Right cardiac atrium (tissue), 5 donors: ENCODE results near the gene UTP14C. TPM values are rescaled to one million over a fixed set of nuclear protein-coding genes. Genes with fewer than 3 reads are reported as not detected.

Experiments
- ATAC-seq, 2 donors: fragments of 200-7000 bp; cut with Tn5 transposase; one replicate each; pipeline versions ENCODE4 v1.8.0 to v1.9.1; 2020; ENCODE audit warnings: moderate library complexity in 2 of 2, mild to moderate bottlenecking in 1 of 2
- DNase-seq, 3 donors: peaks; one replicate each; pipeline ENCODE4 v3.0.0-alpha.2; 2020
- H3K27ac ChIP-seq: one replicate; pipeline ENCODE4 v1.5.1; 2013; ENCODE audit warnings: mild to moderate bottlenecking, low read length, control low read depth, moderate library complexity
- H3K27me3 ChIP-seq: one replicate; pipeline ENCODE4 v1.6.1; 2013; ENCODE audit not compliant: control insufficient read depth, insufficient read depth
- H3K4me1 ChIP-seq: one replicate; pipeline ENCODE4 v1.6.1; 2013; ENCODE audit warnings: low read length; ENCODE audit not compliant: control insufficient read depth, insufficient read depth
- H3K4me3 ChIP-seq: one replicate; pipeline ENCODE4 v1.5.1; 2013; ENCODE audit warnings: low read length, control low read depth
- H3K9me3 ChIP-seq: one replicate; pipeline ENCODE4 v1.6.1; 2013; ENCODE audit warnings: low read length; ENCODE audit not compliant: control insufficient read depth
- WGBS: extraction: QIAGEN DNeasy Blood & Tissue Kit; methylation state at CpG from one replicate; pipeline ENCODE4 v1.1.7; 2013; 5-methylcytosine and 5-hydroxymethylcytosine counted together
- intact Hi-C, 4 donors: fragments of 100-400 bp; cut with DNase I; formaldehyde crosslinking; loops; one replicate each; pipeline versions ENCODE4 v1.11.0 to v1.14.0; 2022 to 2023
- polyA plus RNA-seq: library from polyadenylated mRNA; stranded (reverse); fragments of 200-250 nt; gene quantifications from one replicate; pipeline ENCODE4 v1.2.3, GENCODE V29; 2013
- total RNA-seq, 4 donors: library from RNA; stranded (reverse); fragmentation: NEBNext Ultra II Directional; extraction: Animal tissue kit (Norgen Biotek cat#: 25700); gene quantifications; one replicate each; pipeline ENCODE4 v1.2.1, GENCODE V29; 2021
- donor health status: healthy with polysubstance abuse.
- donor health status: DM: no; HTN: yes; CAD: no.
- donor health status: DM: no; HTN: no; CAD: no.
- donor health status: DM: no; HTN: yes; CAD: no; lungs with severe emphysema.
- donor health status: DM: yes; HTN: yes; CAD: no.

UTP14C gene
- total and polyA plus RNA-seq, 5 donors = 5.5 to 17.3 (median 15.6) TPM

- intact Hi-C loops = loop anchor here in 3 of 4 donors (5.0 to 10.0 kb wide), 2 partner anchors 121 to 124 kb away; partner anchors contain the start of gene NEK5 (in 3 of the 3)
- H3K9me3 ChIP-seq = no peaks in the 10 kb centered on the region
- H3K27ac ChIP-seq = no peak overlapping the region
- no peak for ATAC-seq
- H3K27me3 ChIP-seq = no peaks in the 10 kb centered on the region
- no peak overlapping the region for H3K4me3 ChIP-seq
- H3K4me1 ChIP-seq = no peaks in the 10 kb centered on the region
- DNase-seq = no peak
- WGBS = 76% methylated on average over 4 of the region's 4 CpGs
Observed at GRCh38 chr13:52003541-52003940, 20.9 kb upstream of the UTP14C start.

- Histone ChIP-seq H3K27ac (no peak overlapping the region), H3K9me3 (no peaks in the 10 kb centered on the region), H3K27me3 (no peaks in the 10 kb centered on the region), H3K4me1 (no peaks in the 10 kb centered on the region), H3K4me3 (no peak overlapping the region)
- 87% methylated on average over 7 of the region's 7 CpGs for WGBS
- no peak for DNase-seq
- intact Hi-C loops = loop anchor here in 3 of 4 donors (5.0 to 10.0 kb wide), 2 partner anchors 120 to 123 kb away; partner anchors contain the start of gene NEK5 (in 3 of the 3)
- peak in 1 of 2 donors; percentile 25 for ATAC-seq
Observed at GRCh38 chr13:52004511-52005170, 19.9 kb upstream of the UTP14C start.

DNA sequence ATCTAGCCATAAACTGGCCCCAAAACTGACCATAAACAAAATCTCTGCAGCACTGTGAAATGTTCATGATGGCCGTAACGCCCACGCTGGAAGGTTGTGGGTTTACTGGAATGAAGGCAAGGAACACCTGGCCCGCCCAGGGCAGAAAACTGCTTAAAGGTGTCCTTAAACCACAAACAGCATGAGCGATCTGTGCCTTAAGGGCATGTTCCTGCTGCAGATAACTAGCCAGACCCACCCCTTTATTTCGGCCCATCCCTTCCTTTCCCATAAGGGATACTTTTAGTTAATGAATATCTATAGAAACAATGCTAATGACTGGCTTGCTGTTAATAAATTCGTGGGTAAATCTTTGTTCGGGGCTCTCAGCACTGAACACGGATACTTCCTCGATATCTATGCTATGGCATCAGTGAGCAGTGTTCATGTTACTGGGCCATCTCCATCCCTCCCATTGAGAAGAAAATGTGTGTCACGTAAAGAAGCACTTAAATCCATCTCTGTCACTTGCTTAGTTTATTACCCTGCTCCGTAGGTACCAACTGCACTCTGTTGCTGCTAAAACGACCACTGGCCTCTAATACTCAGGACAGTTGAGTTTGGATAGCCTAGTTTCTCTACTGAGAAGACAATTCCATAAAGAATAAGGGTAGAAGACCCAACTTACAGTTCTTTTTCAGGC is 18.5 kb upstream of the UTP14C start:
- ATAC-seq = no peak
- Histone ChIP-seq H3K27me3 (no peaks in the 10 kb centered on the region), H3K27ac (no peak overlapping the region), H3K4me3 (no peak overlapping the region), H3K9me3 (no peaks in the 10 kb centered on the region), H3K4me1 (no peaks in the 10 kb centered on the region)
- DNase-seq = no peak
- intact Hi-C loops = loop anchor here in 1 of 4 donors (10.0 kb wide), 1 partner anchor 119 kb away; the partner anchor contains the start of gene NEK5
- 91% methylated on average over 13 of the region's 13 CpGs for WGBS

GRCh38 chr13:52006523-52007245 is 17.8 kb upstream of the UTP14C start:
- no peak for ATAC-seq
- H3K27me3 ChIP-seq = no peaks in the 10 kb centered on the region
- WGBS = 90% methylated on average over 8 of the region's 8 CpGs
- no peak for DNase-seq
- H3K4me3 ChIP-seq = no peak overlapping the region
- no peaks in the 10 kb centered on the region for H3K4me1 ChIP-seq
- H3K27ac ChIP-seq = no peak overlapping the region
- no peaks in the 10 kb centered on the region for H3K9me3 ChIP-seq
- intact Hi-C loops = loop anchor here in 1 of 4 donors (10.0 kb wide), 1 partner anchor 118 kb away; the partner anchor contains the start of gene NEK5

- intact Hi-C loops = loop anchor here in 1 of 4 donors (10.0 kb wide), 1 partner anchor 115 kb away; the partner anchor contains the start of gene NEK5
- ATAC-seq (no peak), DNase-seq (no peak)
- Histone ChIP-seq H3K27me3 (no peaks in the 10 kb centered on the region), H3K9me3 (no peaks in the 10 kb centered on the region), H3K4me3 (no peak overlapping the region), H3K27ac (no peak overlapping the region), H3K4me1 (no peaks in the 10 kb centered on the region)
- 54% methylated on average over 6 of the region's 6 CpGs for WGBS
Observed at GRCh38 chr13:52009946-52010345, 14.5 kb upstream of the UTP14C start.

- peak within 1 kb of the TSS; percentile 61 for H3K27ac ChIP-seq
- ATAC-seq = peak; percentile 17 to 50
- no peaks in the 10 kb centered on the region for H3K27me3 ChIP-seq
- DNase-seq = peak in 2 of 3 donors; percentile 34 to 59
- intact Hi-C loops = no loop called here
- H3K9me3 ChIP-seq = no peaks in the 10 kb centered on the region
- 2% methylated on average over 46 of the region's 46 CpGs for WGBS
- no peaks in the 10 kb centered on the region for H3K4me1 ChIP-seq
- H3K4me3 ChIP-seq = peak within 1 kb of the TSS; percentile 57
Observed at GRCh38 chr13:52010890-52011631, 13.4 kb upstream of the UTP14C start, which contains the start of gene ATP7B. Gene ATP7B (minus strand): TSS chr13:52011450. CDS start chr13:52011337, 113 bp downstream.

DNA sequence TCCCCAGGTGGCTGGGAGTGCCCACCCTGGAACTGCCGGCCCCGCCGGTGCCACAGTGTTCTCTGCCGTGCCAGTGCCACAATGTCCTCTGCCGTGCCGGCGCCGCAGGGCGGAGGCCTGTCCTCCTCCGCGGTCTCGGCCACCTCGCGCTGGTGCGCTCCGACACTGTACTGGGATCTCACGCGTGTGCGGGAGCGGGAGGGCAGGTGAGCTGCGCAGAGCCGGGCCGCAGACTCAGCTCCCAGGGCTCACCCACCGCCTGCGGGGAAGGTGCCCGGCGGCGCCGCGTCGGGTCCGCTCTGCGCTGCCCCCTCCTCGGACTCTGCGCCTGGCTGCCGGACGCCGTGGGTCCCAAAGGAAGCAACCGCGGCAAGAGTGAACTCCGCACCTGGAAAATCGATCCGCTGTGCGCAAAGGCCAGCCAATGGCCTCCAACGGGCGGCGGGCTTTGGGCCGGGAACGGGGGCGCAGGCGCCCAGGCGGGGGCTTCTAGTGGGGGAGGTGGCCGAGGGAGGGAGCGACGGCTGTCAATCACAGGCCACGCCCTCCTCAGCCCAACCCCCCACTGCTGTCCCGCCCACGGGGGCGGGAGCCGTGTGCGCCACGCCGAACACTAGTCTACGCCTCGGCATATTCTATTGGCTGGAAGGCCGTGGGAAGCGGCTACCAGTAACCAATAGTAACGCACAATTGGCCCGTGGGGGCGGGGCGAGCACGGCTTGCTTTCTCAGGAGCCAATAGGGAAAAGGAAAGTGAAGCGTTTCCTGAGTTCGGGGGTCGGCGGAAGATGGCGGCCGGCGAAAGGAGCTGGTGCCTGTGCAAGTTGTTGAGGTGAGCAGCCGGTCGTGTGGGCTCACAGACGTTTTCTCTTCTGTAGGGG is 12.6 kb upstream of the UTP14C start, which contains the start of gene ALG11:
TSS of gene ALG11 (plus strand) at position 767 of the 880 bp plus-strand sequence. CDS start at position 788, 21 bp downstream.
- under 1% methylated on average over 82 of the region's 82 CpGs for WGBS
- Histone ChIP-seq H3K27me3 (no peaks in the 10 kb centered on the region), H3K9me3 (no peaks in the 10 kb centered on the region), H3K4me1 (no peaks in the 10 kb centered on the region), H3K27ac (peak within 1 kb of the TSS; percentile 61), H3K4me3 (peak within 1 kb of the TSS; percentile 57)
- peak; percentile 100 for ATAC-seq
- intact Hi-C loops = no loop called here
- DNase-seq = peak; percentile 99 to 100 (median 100)

GRCh38 chr13:52012512-52012836 is 12.0 kb upstream of the UTP14C start:
- ATAC-seq (no peak), DNase-seq (no peak)
- peak overlapping the region; percentile 57 for H3K4me3 ChIP-seq
- intact Hi-C loops = no loop called here
- no peaks in the 10 kb centered on the region for H3K9me3 ChIP-seq
- no peaks in the 10 kb centered on the region for H3K4me1 ChIP-seq
- no peaks in the 10 kb centered on the region for H3K27me3 ChIP-seq
- 0% methylated on average over 8 of the region's 8 CpGs for WGBS
- H3K27ac ChIP-seq = peak overlapping the region; percentile 61

DNA sequence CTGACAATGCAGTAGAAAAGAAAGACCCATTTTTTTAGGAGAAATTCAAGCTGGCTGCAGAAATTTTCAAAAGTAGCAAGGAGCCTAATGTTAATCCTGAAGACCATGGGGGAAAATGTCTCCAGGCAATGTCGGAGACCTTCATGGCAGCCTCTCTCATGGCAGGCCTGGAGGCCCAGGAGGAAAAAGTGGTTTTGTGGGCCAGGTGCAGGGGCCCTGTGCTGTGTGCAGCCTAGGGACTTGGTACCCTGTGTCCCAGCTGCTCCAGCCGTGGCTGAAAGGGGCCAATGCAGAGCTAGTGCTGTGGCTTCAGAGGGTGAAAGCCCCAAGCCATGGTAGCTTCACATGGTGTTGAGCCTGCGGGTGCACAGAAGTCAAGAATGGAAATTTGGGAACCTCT is 8.2 kb upstream of the UTP14C start:
- no peak for DNase-seq
- WGBS = 97% methylated on average over 3 of the region's 3 CpGs
- Histone ChIP-seq H3K4me1 (no peaks in the 10 kb centered on the region), H3K27me3 (no peaks in the 10 kb centered on the region), H3K27ac (no peak overlapping the region), H3K9me3 (no peaks in the 10 kb centered on the region), H3K4me3 (no peak overlapping the region)
- no peak for ATAC-seq
- intact Hi-C loops = no loop called here

DNA sequence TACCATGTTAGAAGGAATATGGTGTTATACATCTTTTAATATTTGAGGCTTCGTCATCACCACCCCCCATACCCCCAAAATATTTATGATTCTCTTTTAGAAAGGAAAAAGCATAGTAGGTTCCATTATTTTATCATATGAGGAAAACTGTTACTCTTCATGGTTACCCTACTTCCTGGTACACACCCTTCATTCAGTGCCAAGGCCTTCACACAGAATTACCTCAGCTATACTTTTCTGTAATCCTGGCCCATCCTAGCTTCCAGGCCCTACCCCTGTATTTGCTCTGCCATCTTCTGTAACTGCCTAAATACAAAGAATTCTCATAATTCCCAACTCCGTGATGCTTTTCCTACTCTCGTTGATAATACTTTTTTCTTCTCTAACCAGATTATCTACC is 4.3 kb upstream of the UTP14C start:
- H3K27ac ChIP-seq = no peak overlapping the region
- intact Hi-C loops = no loop called here
- no peak for ATAC-seq
- no peak overlapping the region for H3K4me3 ChIP-seq
- H3K4me1 ChIP-seq = no peaks in the 10 kb centered on the region
- no peaks in the 10 kb centered on the region for H3K27me3 ChIP-seq
- no peaks in the 10 kb centered on the region for H3K9me3 ChIP-seq
- WGBS = 92% methylated on average over 3 of the region's 3 CpGs
- DNase-seq = no peak
